SU-DHL-6 (cell line): ENCODE measurements around the gene MYLK.

ENCODE experiments used
- H2AFZ ChIP-seq: fragments of 200-600 bp; sonication (generic); 2 replicates; pipeline ENCODE4 v1.6.1; 2014; ENCODE audit warnings: low read depth, mild to moderate bottlenecking, moderate library complexity, mixed read lengths, antibody characterized with exemption, low read length; ENCODE audit not compliant: severe bottlenecking
- H3F3A ChIP-seq: fragments of 200-600 bp; shearing (Covaris generic); 2 replicates; pipeline ENCODE4 v1.6.0; 2016; ENCODE audit warnings: antibody characterized with exemption, mild to moderate bottlenecking; ENCODE audit not compliant: insufficient read depth
- H3K27ac ChIP-seq: fragments of 200-600 bp; sonication (generic); 2 replicates; pipeline ENCODE4 v1.5.1; 2016; ENCODE audit warnings: low read depth, mild to moderate bottlenecking, low read length, moderate library complexity, mixed read lengths
- H3K27me3 ChIP-seq: fragments of 200-600 bp; sonication (generic), shearing (Covaris generic); 2 replicates; pipeline ENCODE4 v1.6.0; 2014; ENCODE audit warnings: mild to moderate bottlenecking, low read length
- H3K36me3 ChIP-seq: fragments of 200-600 bp; sonication (generic); 2 replicates; pipeline ENCODE4 v1.6.1; 2014; ENCODE audit warnings: mild to moderate bottlenecking, low read length, mixed read lengths
- H3K4me2 ChIP-seq: fragments of 300-600, 200-600 bp; shearing (Covaris generic), sonication (generic); 2 replicates; pipeline ENCODE4 v1.6.0; 2014; ENCODE audit warnings: low read length, low read depth, mild to moderate bottlenecking; ENCODE audit not compliant: poor library complexity, severe bottlenecking
- H3K4me3 ChIP-seq: fragments of 200-600 bp; sonication (generic); 2 replicates; pipeline ENCODE4 v1.5.1; 2014; ENCODE audit warnings: antibody characterized with exemption, low read length, mild to moderate bottlenecking, mixed read lengths; ENCODE audit not compliant: insufficient read depth, poor library complexity, severe bottlenecking
- H3K79me2 ChIP-seq: fragments of 200-600 bp; sonication (generic); 2 replicates; pipeline ENCODE4 v1.6.1; 2014; ENCODE audit warnings: mild to moderate bottlenecking, low read length, moderate library complexity; ENCODE audit not compliant: insufficient read depth
- H3K9ac ChIP-seq: fragments of 200-600 bp; sonication (generic); 2 replicates; pipeline ENCODE4 v1.7.0; 2014; ENCODE audit warnings: mild to moderate bottlenecking, low read length
- H3K9me2 ChIP-seq: fragments of 200-600 bp; sonication (generic); replicated peaks from 2 replicates; pipeline ENCODE4 v1.6.1; 2014; ENCODE audit warnings: low read length; ENCODE audit not compliant: insufficient read depth
- H3K9me3 ChIP-seq: fragments of 200-600 bp; sonication (generic); 2 replicates; pipeline ENCODE4 v1.6.1; 2014; ENCODE audit warnings: low read length, mixed read lengths; ENCODE audit not compliant: insufficient read depth
- H4K20me1 ChIP-seq: fragments of 200-600 bp; sonication (generic); 2 replicates; pipeline ENCODE4 v1.6.1; 2014; ENCODE audit warnings: low read depth, mild to moderate bottlenecking, antibody characterized with exemption, low read length, moderate library complexity, mixed read lengths
- CTCF ChIP-seq: fragments of 200-600 bp; sonication (generic); IDR thresholded peaks from one replicate; pipeline ENCODE4 v1.5.1; 2017; ENCODE audit warnings: antibody characterized with exemption, mild to moderate bottlenecking, low read length, moderate library complexity; ENCODE audit not compliant: insufficient read depth, poor library complexity, severe bottlenecking
- EZH2phosphoT487 ChIP-seq: fragments of 200-600 bp; sonication (generic), shearing (Covaris generic); conservative IDR thresholded peaks from 2 replicates; pipeline ENCODE4 v1.6.1; 2018; ENCODE audit warnings: mild to moderate bottlenecking, antibody characterized with exemption, low read length, moderate library complexity, mixed read lengths

The MYLK gene

GRCh38 chr3:123628996-123629746 is 255.0 kb downstream of the MYLK start:
- H3K4me2 ChIP-seq, result no peak overlapping the region
- H3F3A ChIP-seq, result no peaks in the 10 kb centered on the region
- H3K79me2 ChIP-seq, result no peaks in the 10 kb centered on the region
- TF ChIP-seq EZH2phosphoT487 (no peak), CTCF (no peak)
- H3K36me3 ChIP-seq, result no peaks in the 10 kb centered on the region
- H3K27ac ChIP-seq, result no peak overlapping the region
- H3K4me3 ChIP-seq, result no peak overlapping the region
- H2AFZ ChIP-seq, result no peak overlapping the region
- H4K20me1 ChIP-seq, result no peaks in the 10 kb centered on the region
- no peak overlapping the region for H3K9ac ChIP-seq
- no peaks in the 10 kb centered on the region for H3K27me3 ChIP-seq
- H3K9me2 ChIP-seq, result no peaks in the 10 kb centered on the region
- no peaks in the 10 kb centered on the region for H3K9me3 ChIP-seq

DNA sequence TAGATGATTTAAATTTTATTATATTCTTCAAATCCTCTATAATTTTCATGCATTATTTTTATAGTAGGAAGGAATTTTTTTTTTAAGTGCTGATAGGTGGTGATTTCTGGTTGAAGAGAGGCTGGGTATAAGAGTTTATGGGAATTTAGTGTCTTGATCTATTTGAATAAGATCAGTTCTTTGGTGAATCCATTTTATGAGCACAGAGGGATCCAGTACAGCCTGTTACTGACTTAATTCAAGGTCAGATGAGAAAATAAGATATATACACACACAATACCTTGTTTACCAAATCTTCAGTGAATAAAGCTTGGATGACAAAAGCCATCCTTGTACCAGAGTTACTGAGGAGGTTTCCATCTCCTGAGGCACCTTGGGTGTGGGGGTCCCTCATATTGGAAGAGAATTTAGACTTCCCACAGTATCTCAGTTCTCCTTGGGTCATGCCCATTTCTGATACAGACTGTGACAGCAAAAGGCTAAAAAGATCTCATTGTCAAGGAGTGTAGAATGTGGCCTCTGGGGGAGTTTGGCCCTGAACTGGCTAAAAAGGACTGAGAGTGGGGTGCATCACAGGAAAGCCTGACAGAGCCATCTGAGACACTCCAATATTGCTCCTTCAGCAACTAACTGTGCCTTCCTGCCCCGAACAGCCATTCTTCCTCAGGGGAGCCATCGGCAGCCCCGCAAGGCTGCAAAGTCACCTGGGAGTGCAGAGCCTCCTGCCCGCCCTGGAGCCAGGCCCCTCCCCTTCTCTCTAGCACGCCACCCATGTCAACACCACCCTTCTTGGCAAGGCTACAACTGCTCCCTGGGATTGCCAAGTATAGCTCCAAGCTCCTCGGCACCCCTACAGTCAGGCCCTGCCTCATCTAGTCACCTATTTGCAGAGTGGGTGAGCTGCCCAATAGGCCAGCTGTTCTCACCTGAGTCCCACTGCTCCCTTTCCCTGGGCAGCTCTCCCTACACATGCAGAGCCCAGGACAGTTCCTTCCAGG is 256.2 kb downstream of the MYLK start:
- H2AFZ ChIP-seq, result no peak overlapping the region
- H3K9ac ChIP-seq, result no peak overlapping the region
- no peaks in the 10 kb centered on the region for H3F3A ChIP-seq
- H3K9me2 ChIP-seq, result no peaks in the 10 kb centered on the region
- no peak overlapping the region for H3K27ac ChIP-seq
- H3K79me2 ChIP-seq, result no peaks in the 10 kb centered on the region
- TF ChIP-seq CTCF (no peak), EZH2phosphoT487 (no peak)
- no peaks in the 10 kb centered on the region for H3K36me3 ChIP-seq
- H4K20me1 ChIP-seq, result no peaks in the 10 kb centered on the region
- no peaks in the 10 kb centered on the region for H3K27me3 ChIP-seq
- H3K4me3 ChIP-seq, result no peak overlapping the region
- H3K4me2 ChIP-seq, result no peak overlapping the region
- no peaks in the 10 kb centered on the region for H3K9me3 ChIP-seq

DNA sequence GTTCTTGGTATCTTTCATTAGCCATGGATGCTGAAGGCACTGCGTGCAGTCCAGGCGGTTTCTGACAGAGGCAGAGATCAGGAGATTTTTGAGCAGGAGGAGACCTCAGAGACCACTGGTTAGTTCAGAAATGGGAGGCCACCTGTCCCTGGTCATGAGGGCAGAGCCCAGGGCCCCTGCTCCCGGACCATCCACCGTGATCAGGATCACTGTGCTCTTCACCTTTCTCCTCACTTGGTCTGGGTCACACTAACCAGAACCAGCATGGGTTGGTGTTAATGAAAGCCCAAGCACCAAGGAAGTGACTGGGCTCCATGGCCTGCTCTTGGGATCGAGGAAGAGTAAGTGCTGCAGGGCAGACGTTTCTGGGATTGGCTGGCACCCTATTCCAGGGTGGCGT is 257.3 kb downstream of the MYLK start:
- H3K36me3 ChIP-seq, result no peaks in the 10 kb centered on the region
- no peaks in the 10 kb centered on the region for H3F3A ChIP-seq
- H3K27ac ChIP-seq, result no peak overlapping the region
- no peaks in the 10 kb centered on the region for H3K27me3 ChIP-seq
- no peaks in the 10 kb centered on the region for H4K20me1 ChIP-seq
- no peak overlapping the region for H2AFZ ChIP-seq
- no peak overlapping the region for H3K4me3 ChIP-seq
- no peaks in the 10 kb centered on the region for H3K79me2 ChIP-seq
- no peaks in the 10 kb centered on the region for H3K9me2 ChIP-seq
- H3K4me2 ChIP-seq, result no peak overlapping the region
- no peaks in the 10 kb centered on the region for H3K9me3 ChIP-seq
- no peak overlapping the region for H3K9ac ChIP-seq
- TF ChIP-seq CTCF (no peak), EZH2phosphoT487 (no peak)
